Measurements from ENCODE around the gene MT1G. TPM values are rescaled to one million over a fixed set of nuclear protein-coding genes. Genes with fewer than 3 reads are reported as not detected.
"Not testable (repeated sequence)": the region's sequence is repeated elsewhere in the genome, so short reads cannot be mapped to it uniquely, and the experiment has no call there.

MT1G gene
- not detected in 2 replicates for total RNA-seq (ENCODE audit: low replicate concordance)

GRCh38 chr16:56667581-56668571 is at the start of gene MT1G:
Gene MT1G (minus strand): TSS chr16:56668065. CDS start chr16:56667993, 72 bp downstream.
- peak; percentile 14 for DNase-seq (ENCODE audit: low read depth)
- H3K4me3 ChIP-seq (ENCODE audit: low read depth, low read length) = peak within 1 kb of the TSS; percentile 13
- TF ChIP-seq CTCF (IDR thresholded peaks at IDR 0.05; ENCODE audit: insufficient read depth, low read length) = no peak

- not testable (repeated sequence) for H3K4me3 ChIP-seq (ENCODE audit: low read depth, low read length); DNase-seq (ENCODE audit: low read depth)
Measured at GRCh38 chr16:56717532-56717931, 49.7 kb upstream of the MT1G start.

- DNase-seq (ENCODE audit: low read depth) = no peak
- no peak for TF ChIP-seq CTCF (IDR thresholded peaks at IDR 0.05; ENCODE audit: insufficient read depth, low read length)
- no peak overlapping the region for H3K4me3 ChIP-seq (ENCODE audit: low read depth, low read length)
Measured at GRCh38 chr16:56716761-56717160, 48.9 kb upstream of the MT1G start.

- no peak overlapping the region for H3K4me3 ChIP-seq (ENCODE audit: low read depth, low read length)
- TF ChIP-seq CTCF (IDR thresholded peaks at IDR 0.05; ENCODE audit: insufficient read depth, low read length) = no peak
Measured at GRCh38 chr16:56715126-56715525, 47.3 kb upstream of the MT1G start.

GRCh38 chr16:56713794-56714193 is 45.9 kb upstream of the MT1G start:
- H3K4me3 ChIP-seq (ENCODE audit: low read depth, low read length) = no peak overlapping the region
- TF ChIP-seq CTCF (IDR thresholded peaks at IDR 0.05; ENCODE audit: insufficient read depth, low read length) = no peak
- DNase-seq (ENCODE audit: low read depth) = no peak

More at GRCh38 chr16:56715126-56715525, 47.3 kb upstream of the MT1G start:
- DNase-seq (ENCODE audit: low read depth) = no peak

GRCh38 chr16:56711862-56712261 is 44.0 kb upstream of the MT1G start:
- no peak for DNase-seq (ENCODE audit: low read depth)
- no peak for TF ChIP-seq CTCF (IDR thresholded peaks at IDR 0.05; ENCODE audit: insufficient read depth, low read length)
- no peak overlapping the region for H3K4me3 ChIP-seq (ENCODE audit: low read depth, low read length)

- H3K4me3 ChIP-seq (ENCODE audit: low read depth, low read length) = no peak overlapping the region
- no peak for DNase-seq (ENCODE audit: low read depth)
- no peak for TF ChIP-seq CTCF (IDR thresholded peaks at IDR 0.05; ENCODE audit: insufficient read depth, low read length)
Measured at GRCh38 chr16:56710181-56710737, 42.4 kb upstream of the MT1G start.

Measured in fibroblast of the aortic adventitia (primary cell).